Jurkat, Clone E6-1 (cell line): Measurements from ENCODE around the gene RAPGEF4.
"Not testable (repeated sequence)": the region's sequence is repeated elsewhere in the genome, so short reads cannot be mapped to it uniquely, and the experiment has no call there.

Source experiments
- DNase-seq: peaks from one replicate; pipeline ENCODE4 v3.0.0-alpha.2; 2011; ENCODE audit warnings: low read depth, low spot score
- H3K4me3 ChIP-seq: 2 replicates; pipeline ENCODE4 v1.5.1; 2011; ENCODE audit warnings: mild to moderate bottlenecking, low read length, control low read depth, moderate library complexity

RAPGEF4 gene

DNA sequence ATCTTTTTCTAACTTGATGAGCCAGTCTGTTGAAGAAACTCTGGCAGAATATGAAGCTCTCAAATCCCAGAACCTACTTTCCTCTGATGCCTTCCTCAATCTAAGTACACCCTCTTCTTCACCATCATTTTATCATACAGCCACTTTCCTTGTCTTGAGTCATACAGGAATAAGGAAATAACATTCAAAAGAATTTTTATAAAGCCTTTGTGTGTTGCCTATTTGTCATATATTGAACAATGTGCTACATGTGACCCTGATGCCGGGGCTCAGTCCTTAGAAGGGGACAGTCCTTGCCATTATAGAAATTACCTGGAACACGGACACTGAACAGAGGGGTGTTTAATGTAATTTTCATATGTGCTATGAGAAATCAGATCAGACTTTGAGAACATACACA lies 27.4 kb downstream of the RAPGEF4 start:
- no peak overlapping the region for H3K4me3 ChIP-seq
- no peak for DNase-seq

DNA sequence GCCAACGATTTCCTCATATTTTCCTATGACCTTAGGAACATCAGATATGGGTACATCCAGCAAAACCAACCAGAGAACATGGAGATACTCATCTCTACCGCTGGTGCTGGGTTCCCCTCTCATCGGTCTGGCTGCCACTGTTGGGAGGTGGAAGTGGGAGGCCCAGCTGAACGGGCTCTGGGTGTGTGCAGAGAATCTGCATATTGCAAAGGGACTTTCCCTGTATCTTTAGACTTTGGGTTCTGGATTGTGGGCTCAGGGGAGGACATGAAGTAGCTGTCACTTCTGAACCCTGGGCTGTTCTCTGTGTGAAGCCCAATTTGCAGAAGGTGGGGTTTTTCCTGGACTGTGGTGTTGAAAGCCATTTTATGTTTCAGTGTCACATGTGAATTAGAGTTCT lies 30.0 kb downstream of the RAPGEF4 start:
- H3K4me3 ChIP-seq: no peak overlapping the region
- DNase-seq: no peak

DNA sequence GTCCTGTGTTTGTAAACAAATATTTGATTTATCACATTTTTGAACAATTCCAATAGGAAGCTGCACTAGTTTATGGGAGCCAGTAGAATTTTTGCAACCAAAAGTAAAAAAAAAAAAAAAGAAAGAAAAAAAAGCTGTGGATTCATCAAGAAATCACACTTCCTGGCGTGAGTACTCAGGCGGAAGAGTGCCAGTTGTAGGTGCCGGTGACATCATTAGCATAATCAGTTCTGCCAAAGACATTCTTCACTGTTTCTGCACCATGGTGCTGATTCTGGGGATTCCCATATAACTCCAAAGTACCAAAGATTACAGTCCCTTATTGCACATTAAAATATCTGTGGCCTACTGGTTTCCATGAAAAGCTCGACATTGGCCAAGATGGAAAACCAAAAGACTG lies 32.8 kb downstream of the RAPGEF4 start:
- H3K4me3 ChIP-seq: no peak overlapping the region
- no peak for DNase-seq

DNA sequence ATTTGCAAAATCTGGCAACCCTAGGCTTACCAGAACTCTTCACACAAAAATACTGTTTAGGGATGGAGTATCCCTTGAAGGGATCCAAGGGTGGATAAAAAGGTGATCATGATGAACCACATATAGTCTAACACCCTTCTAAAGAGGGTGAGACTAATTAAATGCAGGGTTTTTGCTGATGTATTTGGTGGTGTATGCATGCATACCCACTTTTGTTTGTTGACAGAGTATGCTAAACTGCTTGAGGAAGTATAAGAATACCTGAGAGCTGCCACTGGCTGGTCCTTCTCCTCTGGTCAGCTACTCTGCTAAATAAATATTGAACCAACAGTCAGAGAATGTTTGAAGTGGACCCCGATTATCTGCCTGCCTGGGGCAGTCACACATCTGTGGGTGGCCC lies 34.2 kb downstream of the RAPGEF4 start:
- no peak for DNase-seq
- no peak overlapping the region for H3K4me3 ChIP-seq

DNA sequence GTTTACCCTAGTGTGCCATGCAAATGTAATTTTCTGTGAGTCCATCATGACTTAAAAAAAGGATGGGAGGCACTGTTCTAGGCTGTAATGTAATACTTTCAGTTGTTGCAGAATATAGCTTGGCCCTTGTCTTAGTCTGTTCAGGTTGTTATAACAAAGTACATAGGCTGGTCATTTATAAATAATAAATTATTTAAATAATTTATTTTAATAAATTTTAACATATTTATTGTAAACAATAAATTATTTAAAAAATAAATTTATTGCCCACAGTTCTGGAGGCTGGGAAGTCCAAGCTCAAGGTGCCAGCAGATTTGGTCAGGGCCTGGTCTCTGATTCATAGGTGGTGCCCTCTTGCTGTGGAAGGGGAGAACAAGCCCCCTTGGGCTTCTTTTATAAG lies 35.2 kb downstream of the RAPGEF4 start:
- H3K4me3 ChIP-seq: no peak overlapping the region
- no peak for DNase-seq

DNA sequence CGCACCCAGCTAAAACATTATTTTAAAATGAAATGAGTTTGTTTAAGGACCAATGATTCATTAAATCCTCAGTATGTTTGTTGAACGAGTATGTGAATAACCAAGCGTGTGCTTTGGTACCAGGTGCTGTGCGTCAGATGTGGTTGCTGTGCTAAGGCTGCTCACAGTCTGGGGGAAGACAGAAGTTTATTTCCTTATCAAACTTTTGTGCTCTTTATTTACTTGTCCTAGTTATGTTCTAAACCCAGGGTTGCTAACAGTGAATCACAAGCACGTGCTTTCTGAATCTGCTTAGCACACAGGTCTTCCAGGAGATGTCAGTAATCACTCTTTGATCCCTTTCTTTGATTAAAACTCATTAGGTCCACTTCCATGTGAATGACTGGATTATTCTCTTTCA lies 37.0 kb downstream of the RAPGEF4 start:
- DNase-seq: no peak
- H3K4me3 ChIP-seq: no peak overlapping the region

DNA sequence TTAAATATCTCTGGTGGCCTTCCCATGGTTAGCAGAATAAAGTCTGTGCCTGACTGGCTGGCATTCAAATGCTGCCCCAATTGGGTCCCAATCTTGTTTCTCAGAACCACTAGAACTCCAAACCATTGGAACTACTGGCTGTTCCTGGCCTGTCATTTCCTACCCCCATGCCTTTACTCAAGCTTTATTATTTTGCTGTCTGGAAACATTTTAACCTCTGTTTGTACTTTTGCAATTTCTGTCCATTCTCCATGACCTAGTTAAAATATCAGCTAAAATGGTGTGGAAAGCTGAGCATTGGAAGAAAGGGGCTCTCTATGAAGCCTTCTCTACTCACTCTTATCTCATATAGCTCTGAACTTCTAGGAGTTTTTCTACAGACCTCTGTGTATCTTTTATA lies 38.7 kb downstream of the RAPGEF4 start:
- H3K4me3 ChIP-seq: no peak overlapping the region
- DNase-seq: no peak

DNA sequence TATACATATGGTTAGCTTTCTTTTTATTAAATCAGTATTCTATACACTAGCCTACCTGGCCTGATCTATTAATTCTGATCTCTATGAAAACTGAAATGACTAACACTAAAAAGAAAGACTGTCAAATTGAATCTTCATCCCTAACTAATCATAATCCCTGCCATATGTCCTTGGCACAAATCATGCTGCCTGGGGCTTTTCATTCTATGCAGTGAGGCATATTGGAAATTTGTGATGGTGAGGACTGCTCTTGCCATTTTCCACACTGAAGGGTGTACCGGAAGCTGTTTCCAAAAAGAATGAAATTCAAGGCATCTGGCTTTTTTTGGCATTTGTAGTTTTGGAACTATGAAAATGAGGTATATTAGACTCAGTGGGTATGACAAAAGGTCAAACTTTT lies 39.7 kb downstream of the RAPGEF4 start:
- H3K4me3 ChIP-seq: no peak overlapping the region

DNA sequence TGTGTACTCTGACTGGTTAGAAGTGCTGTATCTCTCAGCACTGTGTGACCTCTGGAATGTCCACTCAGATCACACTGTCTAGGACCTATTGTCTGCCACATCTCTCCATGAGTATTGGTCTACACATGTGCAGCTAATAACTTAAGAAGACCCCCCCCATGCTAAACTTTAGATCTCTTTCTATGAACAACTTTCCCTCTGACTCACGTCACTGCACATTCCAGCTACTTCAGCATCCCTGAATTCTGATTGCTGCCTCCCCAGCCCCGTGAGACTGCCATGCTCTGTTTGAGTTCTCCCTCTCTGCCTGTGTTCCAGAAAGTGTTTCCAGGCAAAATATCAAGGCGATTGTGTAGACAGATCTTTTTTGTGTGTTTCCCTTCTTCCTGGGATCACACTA lies 41.8 kb downstream of the RAPGEF4 start:
- no peak for DNase-seq
- H3K4me3 ChIP-seq: no peak overlapping the region

More for the DNA sequence above, 39.7 kb downstream of the RAPGEF4 start:
- no peak for DNase-seq

DNA sequence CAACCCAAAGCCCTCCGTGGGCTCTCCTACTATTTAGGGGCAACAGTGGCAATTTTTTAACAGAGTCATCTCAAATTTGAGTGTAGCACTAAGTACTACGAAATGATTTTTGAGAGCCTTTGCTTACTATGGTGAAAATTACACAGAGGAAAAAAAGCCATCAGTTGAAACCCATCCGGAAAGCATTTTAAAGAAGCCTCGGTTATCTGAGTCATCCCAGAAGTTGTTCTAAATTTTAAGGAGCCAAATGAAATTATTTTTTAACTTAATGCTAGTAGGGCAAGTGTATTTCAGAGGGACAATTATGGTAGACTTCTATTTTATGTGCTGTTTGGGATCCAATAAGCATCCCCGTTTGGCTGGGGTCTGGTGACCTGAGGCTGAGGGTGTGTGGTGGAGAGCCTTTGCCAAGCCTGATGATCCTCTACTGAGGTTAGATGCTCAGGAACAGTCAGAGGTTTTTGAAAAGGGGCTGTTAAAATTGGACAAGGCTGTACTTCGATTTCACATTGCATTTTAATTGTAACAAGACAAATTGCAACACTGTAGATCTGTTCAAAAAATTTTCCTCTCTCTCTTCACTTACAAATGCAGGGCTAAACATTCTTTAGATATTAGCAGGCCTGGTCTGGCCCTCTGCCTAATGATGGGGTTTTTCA lies 47.0 kb downstream of the RAPGEF4 start:
- no peak for DNase-seq

DNA sequence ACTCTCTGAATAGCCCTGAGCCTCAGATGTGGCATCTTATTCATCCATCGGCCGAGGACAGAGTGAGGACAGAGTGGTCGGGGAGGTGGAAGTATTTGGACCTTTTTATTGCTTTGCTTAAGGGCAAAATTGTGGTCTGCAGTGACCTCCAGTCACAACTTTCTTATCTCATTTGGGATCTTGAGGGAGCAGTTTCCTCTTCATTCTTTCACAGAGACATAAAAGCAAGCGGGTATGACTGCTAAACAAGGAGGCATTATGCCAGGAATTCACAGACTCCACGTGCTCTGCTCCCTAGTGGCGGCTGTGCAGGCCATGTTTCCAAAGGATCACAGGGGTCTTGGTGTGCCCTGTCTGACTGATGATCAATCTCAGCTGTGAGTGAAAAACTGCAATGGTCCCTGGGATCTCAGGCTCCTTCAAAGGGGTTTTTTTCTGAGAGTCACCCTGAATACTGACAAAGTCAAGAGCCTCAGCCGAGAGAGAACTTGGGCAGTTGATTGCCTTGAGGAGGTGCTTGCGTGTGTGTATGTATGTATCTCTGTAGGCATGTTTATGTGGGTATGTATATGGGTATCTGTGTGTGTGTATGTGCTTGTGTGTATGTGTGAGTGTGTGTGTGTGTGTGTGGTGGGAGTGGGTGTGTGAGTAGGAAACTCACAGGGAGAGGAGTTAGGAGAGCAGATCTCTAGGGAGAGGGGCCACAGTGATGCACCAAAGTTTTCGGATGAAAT lies 47.7 kb downstream of the RAPGEF4 start:
- no peak for DNase-seq
- no peak overlapping the region for H3K4me3 ChIP-seq

More for the DNA sequence above, 47.0 kb downstream of the RAPGEF4 start:
- H3K4me3 ChIP-seq: no peak overlapping the region

DNA sequence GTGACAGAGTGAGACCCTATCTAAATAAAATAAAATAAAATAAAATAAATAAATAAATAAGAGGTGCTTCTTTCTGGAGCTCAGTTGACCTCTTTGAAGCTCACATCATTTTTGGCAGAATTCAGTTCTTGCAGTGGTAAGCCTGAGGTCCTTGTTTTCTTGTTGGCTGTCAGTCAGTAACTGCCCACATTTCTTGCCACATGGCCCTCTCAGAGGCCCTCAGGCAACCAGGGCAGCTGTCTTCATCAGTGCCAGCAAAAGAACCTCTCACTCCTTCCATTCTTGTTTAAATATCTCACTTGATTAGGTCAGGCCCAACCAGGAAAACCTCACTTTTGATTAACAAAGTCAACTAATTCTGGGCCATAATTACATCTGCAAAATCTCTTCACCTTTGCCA lies 53.2 kb downstream of the RAPGEF4 start:
- H3K4me3 ChIP-seq: no peak overlapping the region
- DNase-seq: no peak

DNA sequence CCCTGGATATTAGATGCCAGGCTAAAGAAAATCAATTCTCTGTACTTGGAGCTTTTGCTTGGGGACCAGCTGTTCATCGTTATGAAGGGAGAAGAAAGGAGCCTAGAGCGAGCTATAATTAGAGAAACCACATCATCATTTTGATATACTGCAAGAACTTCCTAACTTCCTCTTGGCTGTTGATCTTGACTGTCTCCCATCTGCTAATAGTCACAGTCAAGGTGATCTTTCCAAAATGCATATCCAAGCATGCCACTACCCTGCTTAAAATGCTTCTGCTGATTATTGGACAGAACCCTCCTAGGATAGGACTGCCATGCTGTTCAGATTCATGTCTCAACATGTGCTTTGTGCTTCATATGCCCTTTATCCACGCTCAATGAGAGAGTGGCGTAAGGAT lies 54.8 kb downstream of the RAPGEF4 start:
- H3K4me3 ChIP-seq: no peak overlapping the region
- peak; percentile 21 for DNase-seq

DNA sequence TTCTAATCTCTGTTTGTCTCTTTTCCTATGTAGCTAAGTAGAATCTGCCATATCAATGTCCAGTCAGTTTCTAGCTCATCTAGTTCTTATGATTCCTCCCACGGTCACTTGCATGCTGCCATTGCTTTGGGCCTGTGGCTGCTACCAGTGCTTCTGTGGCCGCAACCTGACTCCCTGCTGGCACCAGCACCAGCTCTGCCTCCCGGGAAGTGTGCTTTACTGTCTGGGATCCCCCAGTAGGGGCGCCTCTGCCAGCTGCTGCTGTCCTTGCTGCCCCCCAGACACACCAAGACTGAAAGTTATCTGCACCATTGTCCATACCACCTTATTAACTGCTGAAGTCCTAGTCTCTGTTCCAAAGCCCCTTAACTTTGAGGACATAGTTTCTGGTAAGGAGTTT lies 56.3 kb downstream of the RAPGEF4 start:
- DNase-seq: no peak
- H3K4me3 ChIP-seq: no peak overlapping the region

DNA sequence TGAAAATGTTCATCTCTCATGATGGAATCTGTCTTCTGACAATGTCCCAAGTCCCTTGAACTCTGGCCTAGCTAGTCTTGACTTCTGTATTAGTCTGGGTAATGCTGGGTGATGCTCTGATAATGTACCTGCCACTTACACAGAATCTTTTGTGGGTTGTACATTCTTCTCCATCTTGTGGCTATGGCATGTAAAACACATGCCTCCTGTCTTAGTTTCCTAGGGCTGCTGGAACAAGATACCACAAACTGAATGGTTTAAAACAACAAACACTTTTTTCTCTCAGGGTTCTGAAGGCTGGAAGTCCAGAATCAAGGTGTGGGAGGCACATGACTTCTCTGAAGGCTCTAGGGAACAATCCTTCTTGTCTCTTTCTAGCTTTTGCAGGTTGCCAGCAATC lies 57.1 kb downstream of the RAPGEF4 start:
- DNase-seq: no peak
- H3K4me3 ChIP-seq: no peak overlapping the region

DNA sequence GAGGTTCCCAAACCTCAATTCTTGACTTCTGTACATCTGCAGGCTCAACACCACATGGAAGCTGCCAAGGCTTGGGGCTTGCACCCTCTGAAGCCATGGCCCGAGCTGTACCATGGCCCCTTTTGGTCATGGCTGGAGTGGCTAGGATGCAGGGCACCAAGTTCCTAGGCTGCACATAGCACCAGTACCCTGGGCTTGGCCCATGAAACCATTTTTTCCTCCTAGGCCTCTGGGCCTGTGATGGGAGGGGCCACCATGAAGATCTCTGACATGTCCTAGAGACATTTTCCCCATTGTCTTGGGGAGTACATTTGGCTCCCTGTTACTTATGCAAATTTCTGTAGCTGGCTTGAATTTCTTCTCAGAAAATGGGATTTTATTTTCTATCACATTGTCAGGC lies 67.7 kb downstream of the RAPGEF4 start:
- H3K4me3 ChIP-seq, DNase-seq: not testable (repeated sequence)

DNA sequence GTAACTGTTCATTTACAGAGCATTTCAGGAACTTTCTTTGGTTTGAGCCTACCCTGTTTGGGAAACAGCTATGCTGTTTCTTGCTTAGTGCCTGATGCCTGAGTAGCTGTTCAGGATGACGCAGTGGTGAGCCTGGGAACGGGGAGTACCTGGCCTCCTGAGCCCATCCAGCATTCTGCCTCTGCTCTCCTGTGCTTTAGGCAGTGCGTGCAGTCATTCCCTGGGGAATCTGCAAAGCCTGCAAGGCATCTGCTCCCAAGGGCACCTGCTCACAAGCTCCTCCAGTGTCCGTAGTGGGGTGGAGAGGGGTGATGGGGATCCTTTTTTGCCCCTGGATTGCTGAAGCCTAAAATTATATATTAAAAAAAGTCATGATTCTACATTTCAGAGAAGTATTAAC lies 68.8 kb downstream of the RAPGEF4 start:
- DNase-seq: no peak
- H3K4me3 ChIP-seq: no peak overlapping the region

DNA sequence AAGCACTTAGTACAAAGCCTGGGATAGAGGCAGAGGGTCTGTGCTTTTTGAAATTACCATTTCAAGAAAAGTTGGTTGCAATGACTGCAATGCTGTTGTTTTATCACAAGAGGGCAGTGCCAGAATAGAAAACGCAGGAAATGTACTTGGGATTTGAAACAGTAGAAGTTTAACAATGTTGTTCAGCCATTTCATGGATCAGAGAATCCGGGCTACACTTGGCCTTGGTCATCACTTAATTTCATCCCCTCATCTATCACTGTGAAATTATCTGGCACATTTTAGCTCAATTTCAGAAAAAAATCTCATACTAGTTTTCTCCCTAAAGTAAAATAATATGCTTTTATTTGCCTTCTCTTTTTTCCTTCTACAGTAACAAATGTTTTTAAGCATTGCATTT lies 70.8 kb downstream of the RAPGEF4 start:
- peak; percentile 49 for DNase-seq
- no peak overlapping the region for H3K4me3 ChIP-seq

DNA sequence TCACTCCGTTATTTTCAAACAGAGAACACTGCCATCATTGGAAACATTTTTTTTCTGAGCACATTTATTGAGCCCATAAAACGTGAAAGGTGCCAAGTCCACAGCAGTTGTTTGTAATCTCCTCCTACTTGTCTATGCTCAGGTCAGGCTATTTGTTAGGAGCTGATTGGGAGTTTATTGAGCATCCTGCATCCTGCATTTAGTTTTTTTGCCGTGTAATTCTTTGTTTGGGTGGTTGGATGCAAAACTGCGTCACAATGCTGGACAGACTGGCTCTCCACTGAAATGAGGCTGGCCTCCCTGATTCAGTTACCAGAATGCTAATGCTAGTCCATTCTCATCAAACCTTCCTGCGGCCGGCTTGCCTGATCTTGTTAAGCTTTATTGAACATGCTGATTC lies 71.4 kb downstream of the RAPGEF4 start:
- no peak for DNase-seq

DNA sequence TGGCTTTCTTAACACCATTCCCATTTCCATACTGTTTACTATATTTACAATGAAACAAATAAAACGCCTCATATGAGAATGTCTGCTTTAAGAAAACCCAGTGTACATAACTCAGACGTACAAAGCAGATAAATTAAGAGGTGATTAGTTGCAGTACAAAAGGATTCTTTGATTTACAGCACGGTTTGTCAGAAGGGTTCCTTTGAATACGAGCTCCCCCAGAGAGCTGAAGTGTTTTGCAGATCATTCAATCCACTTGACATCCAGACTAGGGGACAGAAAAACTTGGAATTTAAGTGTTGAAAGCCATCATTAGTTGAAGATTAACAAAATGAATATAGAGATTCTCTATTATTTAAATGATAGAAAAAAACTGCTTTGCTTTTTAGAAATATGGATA lies 72.5 kb downstream of the RAPGEF4 start:
- DNase-seq: no peak
- no peak overlapping the region for H3K4me3 ChIP-seq

More for the DNA sequence above, 71.4 kb downstream of the RAPGEF4 start:
- no peak overlapping the region for H3K4me3 ChIP-seq

DNA sequence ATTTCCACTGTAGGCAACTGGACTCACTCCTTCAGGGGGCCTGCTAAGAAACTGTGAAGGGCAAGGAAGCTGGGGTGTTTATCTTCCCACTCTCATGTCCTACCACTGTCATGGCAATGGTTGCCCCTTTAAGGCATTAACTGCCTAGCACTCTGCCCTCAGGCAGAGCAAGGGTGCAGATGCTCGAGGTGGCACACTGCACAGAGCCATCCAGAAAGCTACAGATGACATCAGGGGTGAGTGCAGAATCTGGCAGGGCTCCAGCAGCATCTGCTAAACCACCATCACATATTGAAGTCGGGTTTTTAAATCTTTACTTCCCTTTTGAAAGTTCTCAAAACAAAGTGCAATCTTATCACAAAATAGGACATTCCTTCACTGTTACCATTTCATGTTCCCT lies 75.4 kb downstream of the RAPGEF4 start:
- H3K4me3 ChIP-seq: no peak overlapping the region
- DNase-seq: peak; percentile 62
